HepG2 (cell line): Measurements from ENCODE around the gene THAP9. TPM values are rescaled to one million over a fixed set of nuclear protein-coding genes. Genes with fewer than 3 reads are reported as not detected.

Source experiments
- AGO2 ChIP-seq: fragments of 200-400 bp; formaldehyde crosslinking; optimal IDR thresholded peaks from 2 replicates; pipeline ENCODE3; 2017; ENCODE audit warnings: mild to moderate bottlenecking, low read depth, low read length, moderate library complexity
- AHR ChIP-seq: IDR thresholded peaks from 2 replicates; pipeline ENCODE4 v1.6.1; 2018; ENCODE audit warnings: missing genetic modification reagents, missing compliant biosample characterization
- DNMT1 ChIP-seq: sonication (generic); formaldehyde crosslinking; IDR thresholded peaks from 2 replicates; pipeline ENCODE4 v1.5.1; 2020; ENCODE audit warnings: mild to moderate bottlenecking, missing genetic modification reagents
- HIC2 ChIP-seq: sonication (generic); formaldehyde crosslinking; IDR thresholded peaks from 2 replicates; pipeline ENCODE4 v1.9.0; 2022; ENCODE audit warnings: low read depth, missing genetic modification reagents
- IKZF1 ChIP-seq: fragments of 450-650 bp; IDR thresholded peaks from 2 replicates; pipeline ENCODE4 v1.7.1; 2016
- MED1 ChIP-seq: sonication (generic); formaldehyde crosslinking; IDR thresholded peaks from 2 replicates; pipeline ENCODE4 v1.4.0; 2020; ENCODE audit warnings: missing genetic modification reagents
- PAF1 ChIP-seq: IDR thresholded peaks from 2 replicates; pipeline ENCODE4 v1.6.1; 2016; ENCODE audit warnings: missing genetic modification reagents, missing compliant biosample characterization
- POLR2AphosphoS2 ChIP-seq: IDR thresholded peaks from 2 replicates; pipeline ENCODE4 v1.6.1; 2011; ENCODE audit warnings: low read depth, low read length, improper control_type of control experiment
- RFX3 ChIP-seq: IDR thresholded peaks from 2 replicates; pipeline ENCODE4 v1.6.1; 2016; ENCODE audit warnings: missing biosample characterization, missing genetic modification reagents
- RORA ChIP-seq: sonication (generic); formaldehyde crosslinking; IDR thresholded peaks from 2 replicates; pipeline ENCODE4 v1.5.0; 2020; ENCODE audit warnings: mild to moderate bottlenecking, missing genetic modification reagents, moderate library complexity
- SP2 ChIP-seq: sonication (generic); formaldehyde crosslinking; IDR thresholded peaks from 2 replicates; pipeline ENCODE4 v1.5.1; 2020; ENCODE audit warnings: mild to moderate bottlenecking, missing genetic modification reagents
- ZBTB1 ChIP-seq: sonication (generic); formaldehyde crosslinking; IDR thresholded peaks from 2 replicates; pipeline ENCODE4 v1.4.0; 2020; ENCODE audit warnings: missing genetic modification reagents, borderline replicate concordance
- ZBTB38 ChIP-seq: sonication (generic); formaldehyde crosslinking; IDR thresholded peaks from 2 replicates; pipeline ENCODE4 v1.5.1; 2020; ENCODE audit warnings: mild to moderate bottlenecking, missing genetic modification reagents
- ZNF256 ChIP-seq: sonication (generic); formaldehyde crosslinking; conservative IDR thresholded peaks from 2 replicates; pipeline ENCODE4 v1.4.0; 2020; ENCODE audit warnings: missing genetic modification reagents
- ZNF274 ChIP-seq: sonication (generic); formaldehyde crosslinking; IDR thresholded peaks from 2 replicates; pipeline ENCODE4 v1.5.1; 2020; ENCODE audit warnings: mild to moderate bottlenecking, missing genetic modification reagents
- ZNF281 ChIP-seq: sonication (generic); formaldehyde crosslinking; IDR thresholded peaks from 2 replicates; pipeline ENCODE4 v1.4.0; 2020; ENCODE audit warnings: missing genetic modification reagents, borderline replicate concordance
- ZNF3 ChIP-seq: IDR thresholded peaks from 2 replicates; pipeline ENCODE4 v1.7.0; 2017; ENCODE audit warnings: inconsistent platforms
- ZNF343 ChIP-seq: sonication (generic); formaldehyde crosslinking; IDR thresholded peaks from 2 replicates; pipeline ENCODE4 v1.4.0; 2020; ENCODE audit warnings: mild to moderate bottlenecking, missing genetic modification reagents
- ZNF430 ChIP-seq: sonication (generic); formaldehyde crosslinking; IDR thresholded peaks from 2 replicates; pipeline ENCODE4 v1.9.0; 2021; ENCODE audit warnings: mild to moderate bottlenecking, missing genetic modification reagents
- ZNF549 ChIP-seq: sonication (generic); formaldehyde crosslinking; IDR thresholded peaks from 2 replicates; pipeline ENCODE4 v1.5.0; 2020; ENCODE audit warnings: missing genetic modification reagents
- ZNF703 ChIP-seq: sonication (generic); formaldehyde crosslinking; IDR thresholded peaks from 2 replicates; pipeline ENCODE4 v1.5.1; 2020; ENCODE audit warnings: missing genetic modification reagents, mild to moderate bottlenecking, moderate library complexity, borderline replicate concordance
- ZNF709 ChIP-seq: sonication (generic); formaldehyde crosslinking; IDR thresholded peaks from 2 replicates; pipeline ENCODE4 v1.5.0; 2020; ENCODE audit warnings: mild to moderate bottlenecking, missing genetic modification reagents
- polyA plus RNA-seq, 8 experiments: library from polyadenylated mRNA; depleted of rRNA in 3 of 8; stranded (reverse) in 7 of 8; unstranded in 1 of 8; fragments of >200 nt; fragmentation: Illumina TruSeq in 4 of 8; extraction: Trizol in 4 of 8; gene quantifications; 2 replicates each; pipeline versions ENCODE4 v1.2.1 to v1.2.3, GENCODE V29; 2011 to 2016; ENCODE audit warnings: low read depth in 4 of 8, missing spikeins in 1 of 8, mixed read lengths in 1 of 8; ENCODE audit not compliant: insufficient read depth in 1 of 8
- total RNA-seq, 5 experiments: library from RNA; depleted of rRNA; stranded (reverse); fragments of >200 nt; fragmentation: Illumina TruSeq; extraction: Trizol; gene quantifications; 2 replicates each; pipeline ENCODE4 v1.2.3, GENCODE V29; 2016; ENCODE audit warnings: low read depth in 1 of 5
- TF ChIP-seq, protein P1 (sequence below): sonication (generic); formaldehyde crosslinking; conservative IDR thresholded peaks from 2 replicates; pipeline ENCODE4 v1.8.1; 2023; ENCODE audit warnings: missing genetic modification reagents
- TF ChIP-seq, protein P2 (sequence below): IDR thresholded peaks from 2 replicates; pipeline ENCODE4 v1.6.1; 2016; ENCODE audit warnings: missing compliant biosample characterization, missing genetic modification reagents, borderline replicate concordance

Gene THAP9
- total and polyA plus RNA-seq, 2 of the 13 experiments (the other 11 are each of a cell fraction or from before 2014, with no cell fraction given) = 6.0 to 7.2 TPM

DNA sequence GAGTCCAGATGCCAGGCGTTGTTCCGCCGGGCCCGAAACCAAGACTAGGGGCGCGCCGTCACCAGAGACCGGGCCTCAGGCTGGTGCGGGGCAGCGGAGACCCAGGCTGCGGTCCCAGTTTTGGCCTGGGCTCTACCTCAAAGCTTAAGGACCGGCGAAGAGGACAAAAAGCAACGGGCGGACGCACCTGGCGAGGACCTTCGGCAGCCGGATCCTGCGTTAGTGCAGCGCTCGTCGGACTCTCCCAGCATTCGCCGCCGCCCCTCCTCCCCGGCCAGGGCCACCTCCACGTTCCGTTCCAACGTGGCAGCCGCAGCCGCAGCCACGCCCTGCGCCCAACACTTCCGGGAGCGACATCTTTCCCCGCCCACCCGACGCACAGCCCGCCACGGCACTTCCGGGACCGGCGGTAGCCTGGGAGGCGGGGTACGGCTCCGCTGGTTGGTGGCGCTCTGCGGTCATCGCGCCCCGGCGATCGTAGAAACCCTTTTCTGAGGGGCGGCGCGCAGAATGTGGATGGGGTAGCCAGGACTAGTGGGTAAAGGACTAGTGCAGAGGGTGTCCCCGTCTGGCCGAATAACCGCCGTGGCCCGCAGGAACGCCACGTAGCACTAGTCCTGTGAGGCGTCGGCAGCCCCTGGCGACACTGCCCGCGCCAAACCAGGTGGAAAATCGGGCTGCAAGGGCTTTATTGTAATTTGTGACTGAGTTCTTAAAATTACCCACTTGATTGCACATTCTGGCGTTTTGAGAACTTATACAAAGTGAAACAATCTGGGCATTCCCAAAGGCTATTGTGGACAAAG lies 9.4 kb upstream of the THAP9 start, which contains the start of gene SEC31A (continued):
- peak; percentile 74; the same call in 1 of the 2 replicates for TF ChIP-seq AHR (CRISPR knock-in tag)
- peak; percentile 41; the same call in 1 of the 2 replicates for TF ChIP-seq HIC2
- no peak for TF ChIP-seq RFX3 (CRISPR knock-in tag)
- TF ChIP-seq, protein P1, sequence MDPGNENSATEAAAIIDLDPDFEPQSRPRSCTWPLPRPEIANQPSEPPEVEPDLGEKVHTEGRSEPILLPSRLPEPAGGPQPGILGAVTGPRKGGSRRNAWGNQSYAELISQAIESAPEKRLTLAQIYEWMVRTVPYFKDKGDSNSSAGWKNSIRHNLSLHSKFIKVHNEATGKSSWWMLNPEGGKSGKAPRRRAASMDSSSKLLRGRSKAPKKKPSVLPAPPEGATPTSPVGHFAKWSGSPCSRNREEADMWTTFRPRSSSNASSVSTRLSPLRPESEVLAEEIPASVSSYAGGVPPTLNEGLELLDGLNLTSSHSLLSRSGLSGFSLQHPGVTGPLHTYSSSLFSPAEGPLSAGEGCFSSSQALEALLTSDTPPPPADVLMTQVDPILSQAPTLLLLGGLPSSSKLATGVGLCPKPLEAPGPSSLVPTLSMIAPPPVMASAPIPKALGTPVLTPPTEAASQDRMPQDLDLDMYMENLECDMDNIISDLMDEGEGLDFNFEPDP (CRISPR knock-in tag) = peak; percentile 92; the same call in 1 of the 2 replicates
- TF ChIP-seq ZBTB38 = peak; percentile 93
- no peak for TF ChIP-seq PAF1 (CRISPR knock-in tag)
- peak; percentile 77 for TF ChIP-seq SP2 (CRISPR knock-in tag)
- no peak for TF ChIP-seq RORA (CRISPR knock-in tag)
- TF ChIP-seq ZNF274 (CRISPR knock-in tag) = peak; percentile 89
- 0 out of 2 replicates have a peak, but pooled peaks have one; percentile 45 for TF ChIP-seq ZNF343 (CRISPR knock-in tag)
- peak; percentile 95 for TF ChIP-seq AGO2
- TF ChIP-seq, protein P2, sequence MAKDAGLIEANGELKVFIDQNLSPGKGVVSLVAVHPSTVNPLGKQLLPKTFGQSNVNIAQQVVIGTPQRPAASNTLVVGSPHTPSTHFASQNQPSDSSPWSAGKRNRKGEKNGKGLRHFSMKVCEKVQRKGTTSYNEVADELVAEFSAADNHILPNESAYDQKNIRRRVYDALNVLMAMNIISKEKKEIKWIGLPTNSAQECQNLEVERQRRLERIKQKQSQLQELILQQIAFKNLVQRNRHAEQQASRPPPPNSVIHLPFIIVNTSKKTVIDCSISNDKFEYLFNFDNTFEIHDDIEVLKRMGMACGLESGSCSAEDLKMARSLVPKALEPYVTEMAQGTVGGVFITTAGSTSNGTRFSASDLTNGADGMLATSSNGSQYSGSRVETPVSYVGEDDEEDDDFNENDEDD (CRISPR knock-in tag) = peak; percentile 89
- TF ChIP-seq ZNF709 = peak; percentile 64; the same call in 1 of the 2 replicates
- no peak for TF ChIP-seq ZNF549
- peak; percentile 82 for TF ChIP-seq MED1
- no peak for TF ChIP-seq ZNF3 (CRISPR knock-in tag)
- TF ChIP-seq ZNF281 (CRISPR knock-in tag) = peak; percentile 94
- no peak for TF ChIP-seq IKZF1
- TF ChIP-seq POLR2AphosphoS2 = peak; percentile 86; the same call in 1 of the 2 replicates
- peak; percentile 42; the same call in 1 of the 2 replicates for TF ChIP-seq ZNF256 (CRISPR knock-in tag)
- no peak for TF ChIP-seq ZNF703 (CRISPR knock-in tag)
- TF ChIP-seq ZNF430 = peak; percentile 90
- TF ChIP-seq ZBTB1 (CRISPR knock-in tag) = no peak
- TF ChIP-seq DNMT1 = peak; percentile 89
